Glomerular visceral epithelial cell (primary cell): ENCODE results near the gene ZBTB48.
A peak's percentile ranks its signal among the peaks of the same experiment; 100 is the strongest.

ENCODE experiments used
- DNase-seq: peaks from one replicate; pipeline ENCODE4 v3.0.0-alpha.2; 2016; ENCODE audit errors: extremely low spot score

Gene ZBTB48

GRCh38 chr1:6612641-6613360, 33.0 kb downstream of the ZBTB48 start:
- DNase-seq: peak; percentile 53

GRCh38 chr1:6613361-6614018, 33.7 kb downstream of the ZBTB48 start, which contains the start of gene PHF13:
Gene PHF13, plus strand, starts transcription at chr1:6613731. Its CDS starts 336 bp downstream, at chr1:6614067.
- peak; percentile 99 for DNase-seq

- DNase-seq: peak; percentile 59
Observed at GRCh38 chr1:6614019-6614928, 34.5 kb downstream of the ZBTB48 start.

GRCh38 chr1:6614929-6615785, 35.4 kb downstream of the ZBTB48 start:
- DNase-seq: no peak

GRCh38 chr1:6619045-6619444, 39.3 kb downstream of the ZBTB48 start:
- DNase-seq: no peak

- no peak for DNase-seq
Observed at GRCh38 chr1:6621429-6622391, 41.9 kb downstream of the ZBTB48 start.

GRCh38 chr1:6622396-6623152, 42.8 kb downstream of the ZBTB48 start:
- no peak for DNase-seq

- no peak for DNase-seq
Observed at GRCh38 chr1:6623269-6623965, 43.6 kb downstream of the ZBTB48 start.

- peak; percentile 87 for DNase-seq
Observed at GRCh38 chr1:6624710-6625583, 45.2 kb downstream of the ZBTB48 start, which contains the start of gene THAP3. Gene THAP3, plus strand, starts transcription at chr1:6624868. Its CDS starts 351 bp downstream, at chr1:6625219.

- DNase-seq: peak; percentile 43
Observed at GRCh38 chr1:6625584-6626149, 45.9 kb downstream of the ZBTB48 start.

- no peak for DNase-seq
Observed at GRCh38 chr1:6627031-6627430, 47.2 kb downstream of the ZBTB48 start.

GRCh38 chr1:6627841-6628545, 48.2 kb downstream of the ZBTB48 start:
- DNase-seq: no peak

GRCh38 chr1:6628971-6629479, 49.2 kb downstream of the ZBTB48 start:
- DNase-seq: no peak

- no peak for DNase-seq
Observed at GRCh38 chr1:6630027-6630426, 50.2 kb downstream of the ZBTB48 start.

GRCh38 chr1:6631058-6631457, 51.3 kb downstream of the ZBTB48 start:
- no peak for DNase-seq
